Aortic smooth muscle cell (primary cell): ENCODE data around the gene HTRA1. TPM values are rescaled to one million over a fixed set of nuclear protein-coding genes. Genes with fewer than 3 reads are reported as not detected.

Source experiments
- total RNA-seq: library from RNA; depleted of rRNA; stranded (reverse); fragments of >200 nt; gene quantifications from 2 replicates; pipeline ENCODE4 v1.2.3, GENCODE V29; 2014

The HTRA1 gene
- total RNA-seq, result 235 and 353 TPM in 2 replicates

GRCh38 chr10:122461367-122461728 lies at the start of gene HTRA1:
Gene HTRA1, plus strand, starts transcription at chr10:122461553. Its CDS starts 100 bp downstream, at chr10:122461653.

GRCh38 chr10:122454603-122455080 lies 6.7 kb upstream of the HTRA1 start, which contains the start of gene ARMS2:
Gene ARMS2, plus strand, starts transcription at chr10:122454653. Its CDS starts 75 bp downstream, at chr10:122454728.

GRCh38 chr10:122560279-122560804 lies 99.0 kb downstream of the HTRA1 start, which contains the start of gene DMBT1:
Gene DMBT1, plus strand, starts transcription at chr10:122560754. Its CDS starts 17 bp downstream, at chr10:122560771.

Other genes with a start within 250 kb of the HTRA1 start
- gene BTBD16, start 190.3 kb upstream of the HTRA1 start, total RNA-seq, result 0.31 and 0.40 TPM in 2 replicates
- gene PLEKHA1, start 86.8 kb upstream of the HTRA1 start, total RNA-seq, result 17.2 and 19.9 TPM in 2 replicates
- not detected in 2 replicates for gene ARMS2, start 6.9 kb upstream of the HTRA1 start, total RNA-seq
- under 0.01 and 0.06 TPM in 2 replicates for gene DMBT1, start 99.2 kb downstream of the HTRA1 start, total RNA-seq
- not detected in 2 replicates for gene C10orf120, start 238.3 kb downstream of the HTRA1 start, total RNA-seq